ENCODE measurements around the gene ASPRV1. TPM values are rescaled to one million over a fixed set of nuclear protein-coding genes. Genes with fewer than 3 reads are reported as not detected.

The ASPRV1 gene
- total RNA-seq, 1 experiment from 2014 or later: 1.3 TPM

GRCh38 chr2:69979902-69980807 lies 18.7 kb upstream of the ASPRV1 start (continued):
- TF ChIP-seq, protein P1, sequence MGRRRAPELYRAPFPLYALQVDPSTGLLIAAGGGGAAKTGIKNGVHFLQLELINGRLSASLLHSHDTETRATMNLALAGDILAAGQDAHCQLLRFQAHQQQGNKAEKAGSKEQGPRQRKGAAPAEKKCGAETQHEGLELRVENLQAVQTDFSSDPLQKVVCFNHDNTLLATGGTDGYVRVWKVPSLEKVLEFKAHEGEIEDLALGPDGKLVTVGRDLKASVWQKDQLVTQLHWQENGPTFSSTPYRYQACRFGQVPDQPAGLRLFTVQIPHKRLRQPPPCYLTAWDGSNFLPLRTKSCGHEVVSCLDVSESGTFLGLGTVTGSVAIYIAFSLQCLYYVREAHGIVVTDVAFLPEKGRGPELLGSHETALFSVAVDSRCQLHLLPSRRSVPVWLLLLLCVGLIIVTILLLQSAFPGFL (CRISPR knock-in tag; IDR thresholded peaks at IDR 0.05; ENCODE audit: borderline replicate concordance): no peak

DNA sequence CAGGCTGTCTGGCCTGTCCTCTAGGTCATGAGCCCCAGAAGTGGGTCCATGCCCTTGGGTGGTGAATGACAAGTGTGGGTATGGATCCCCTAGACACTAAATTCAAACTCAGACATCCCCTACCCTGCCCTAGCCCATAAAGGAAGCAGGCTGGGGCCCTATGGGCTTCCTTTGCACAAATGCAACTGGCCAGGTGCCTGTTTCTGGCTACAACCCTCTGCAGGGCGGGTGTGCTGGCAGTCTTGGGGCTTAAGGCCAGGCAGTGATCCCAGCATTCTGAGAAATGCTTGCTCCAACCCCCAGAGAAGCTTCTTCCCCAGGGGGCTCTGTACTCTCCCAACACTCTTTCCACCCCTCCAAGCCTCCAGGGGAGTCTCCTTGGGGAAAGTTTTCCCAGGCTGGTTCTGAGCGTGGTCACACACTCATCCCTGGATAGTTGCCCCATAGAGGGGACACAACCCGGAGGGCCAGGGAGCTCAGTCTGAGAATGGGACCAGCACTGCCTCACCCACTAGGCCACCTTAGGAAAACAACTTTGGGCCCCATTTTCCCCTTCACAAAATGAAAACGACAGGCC lies 16.6 kb upstream of the ASPRV1 start:
- Mint-ChIP-seq H3K4me1 (peaks cover 20% of the 10 kb centered on the region), H3K27ac (no peak overlapping the region), H3K27me3 (ENCODE audit: low read depth) (no peaks in the 10 kb centered on the region), H3K9me3 (no peaks in the 10 kb centered on the region), H3K4me3 (no peak overlapping the region), H3K36me3 (no peaks in the 10 kb centered on the region)
- TF ChIP-seq ATF2 (CRISPR knock-in tag; IDR thresholded peaks at IDR 0.05; ENCODE audit: borderline replicate concordance, low read depth) (no peak), CREB1 (CRISPR knock-in tag; IDR thresholded peaks at IDR 0.05) (no peak), TEAD4 (CRISPR knock-in tag; IDR thresholded peaks at IDR 0.05) (no peak), GABPB1 (CRISPR knock-in tag; IDR thresholded peaks at IDR 0.05) (no peak), NR1H2 (CRISPR knock-in tag; IDR thresholded peaks at IDR 0.05) (no peak), ETV6 (CRISPR knock-in tag; IDR thresholded peaks at IDR 0.05) (no peak), E2F1 (CRISPR knock-in tag; IDR thresholded peaks at IDR 0.05) (no peak), ZNF138 (CRISPR knock-in tag; conservative IDR thresholded peaks at IDR 0.05) (no peak), OVOL2 (CRISPR knock-in tag; IDR thresholded peaks at IDR 0.05; ENCODE audit: borderline replicate concordance) (no peak)
- TF ChIP-seq, protein P2, sequence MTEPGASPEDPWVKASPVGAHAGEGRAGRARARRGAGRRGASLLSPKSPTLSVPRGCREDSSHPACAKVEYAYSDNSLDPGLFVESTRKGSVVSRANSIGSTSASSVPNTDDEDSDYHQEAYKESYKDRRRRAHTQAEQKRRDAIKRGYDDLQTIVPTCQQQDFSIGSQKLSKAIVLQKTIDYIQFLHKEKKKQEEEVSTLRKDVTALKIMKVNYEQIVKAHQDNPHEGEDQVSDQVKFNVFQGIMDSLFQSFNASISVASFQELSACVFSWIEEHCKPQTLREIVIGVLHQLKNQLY (CRISPR knock-in tag; IDR thresholded peaks at IDR 0.05): no peak
- TF ChIP-seq, protein P3, sequence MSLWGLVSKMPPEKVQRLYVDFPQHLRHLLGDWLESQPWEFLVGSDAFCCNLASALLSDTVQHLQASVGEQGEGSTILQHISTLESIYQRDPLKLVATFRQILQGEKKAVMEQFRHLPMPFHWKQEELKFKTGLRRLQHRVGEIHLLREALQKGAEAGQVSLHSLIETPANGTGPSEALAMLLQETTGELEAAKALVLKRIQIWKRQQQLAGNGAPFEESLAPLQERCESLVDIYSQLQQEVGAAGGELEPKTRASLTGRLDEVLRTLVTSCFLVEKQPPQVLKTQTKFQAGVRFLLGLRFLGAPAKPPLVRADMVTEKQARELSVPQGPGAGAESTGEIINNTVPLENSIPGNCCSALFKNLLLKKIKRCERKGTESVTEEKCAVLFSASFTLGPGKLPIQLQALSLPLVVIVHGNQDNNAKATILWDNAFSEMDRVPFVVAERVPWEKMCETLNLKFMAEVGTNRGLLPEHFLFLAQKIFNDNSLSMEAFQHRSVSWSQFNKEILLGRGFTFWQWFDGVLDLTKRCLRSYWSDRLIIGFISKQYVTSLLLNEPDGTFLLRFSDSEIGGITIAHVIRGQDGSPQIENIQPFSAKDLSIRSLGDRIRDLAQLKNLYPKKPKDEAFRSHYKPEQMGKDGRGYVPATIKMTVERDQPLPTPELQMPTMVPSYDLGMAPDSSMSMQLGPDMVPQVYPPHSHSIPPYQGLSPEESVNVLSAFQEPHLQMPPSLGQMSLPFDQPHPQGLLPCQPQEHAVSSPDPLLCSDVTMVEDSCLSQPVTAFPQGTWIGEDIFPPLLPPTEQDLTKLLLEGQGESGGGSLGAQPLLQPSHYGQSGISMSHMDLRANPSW (CRISPR knock-in tag; conservative IDR thresholded peaks at IDR 0.05; ENCODE audit: low read depth): no peak
- DNase-seq (ENCODE audit: low spot score): no peak
- ATAC-seq: no peak
- ChIA-PET CTCF (no interaction called here), POLR2A (no interaction called here)

- H3K36me3 Mint-ChIP-seq: no peaks in the 10 kb centered on the region
- POLR2A ChIA-PET: no interaction called here
- H3K27me3 Mint-ChIP-seq (ENCODE audit: low read depth): no peaks in the 10 kb centered on the region
- H3K27ac Mint-ChIP-seq: no peak overlapping the region
- H3K9me3 Mint-ChIP-seq: no peaks in the 10 kb centered on the region
- H3K4me1 Mint-ChIP-seq: peaks cover 20% of the 10 kb centered on the region
- H3K4me3 Mint-ChIP-seq: no peak overlapping the region
- CTCF ChIA-PET: no interaction called here
- DNase-seq (ENCODE audit: low spot score) (no peak), ATAC-seq (no peak)
- TF ChIP-seq ATF1 (CRISPR knock-in tag; IDR thresholded peaks at IDR 0.05) (no peak), NR3C1 (CRISPR knock-in tag; conservative IDR thresholded peaks at IDR 0.05; ENCODE audit: low read depth) (no peak), GTF2I (CRISPR knock-in tag; conservative IDR thresholded peaks at IDR 0.05) (no peak), PRRX2 (CRISPR knock-in tag; IDR thresholded peaks at IDR 0.05) (no peak), CDX4 (CRISPR knock-in tag; IDR thresholded peaks at IDR 0.05; ENCODE audit: borderline replicate concordance) (no peak)
- TF ChIP-seq, protein P4, sequence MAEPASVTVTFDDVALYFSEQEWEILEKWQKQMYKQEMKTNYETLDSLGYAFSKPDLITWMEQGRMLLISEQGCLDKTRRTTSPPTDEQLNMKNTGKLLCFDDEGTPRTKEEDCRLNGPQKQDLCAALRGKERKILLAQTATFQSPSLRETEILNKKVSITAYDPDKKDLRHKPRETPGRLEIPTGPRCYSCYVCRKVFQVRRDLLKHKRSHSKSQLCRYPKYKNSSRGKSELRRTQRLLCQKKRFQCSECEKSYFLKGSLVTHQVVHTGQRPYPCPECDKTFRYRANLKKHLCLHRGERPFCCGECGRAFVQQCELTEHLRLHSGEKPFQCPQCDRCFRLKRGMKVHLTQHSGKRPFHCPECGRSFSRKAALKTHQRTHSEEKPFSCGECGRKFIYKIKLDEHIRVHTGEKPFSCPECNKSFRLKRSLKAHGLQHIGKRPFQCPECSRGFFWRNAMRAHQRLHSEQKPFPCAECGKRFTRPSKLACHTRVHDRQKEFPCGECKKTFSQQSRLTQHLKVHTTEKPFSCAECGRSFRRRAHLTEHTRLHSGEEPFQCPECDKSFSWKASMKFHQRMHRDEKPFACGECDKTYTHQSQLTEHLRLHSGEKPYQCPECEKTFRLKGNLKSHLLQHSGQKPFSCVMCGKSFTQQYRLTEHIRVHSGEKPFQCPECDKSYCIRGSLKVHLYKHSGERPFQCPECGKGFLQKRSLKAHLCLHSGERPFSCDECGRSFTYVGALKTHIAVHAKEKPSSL (CRISPR knock-in tag; conservative IDR thresholded peaks at IDR 0.05): no peak
- TF ChIP-seq, protein P3 (CRISPR knock-in tag; conservative IDR thresholded peaks at IDR 0.05; ENCODE audit: low read depth): no peak
Measured at GRCh38 chr2:69977186-69977585, 15.8 kb upstream of the ASPRV1 start.
